Measurements from ENCODE around the gene CSK.

GRCh38 chr15:74800559-74801094 lies 18.7 kb downstream of the CSK start:
- no peak for TF ChIP-seq CTCF (IDR thresholded peaks at IDR 0.05; ENCODE audit: poor library complexity)
- TF ChIP-seq EZH2phosphoT487 (IDR thresholded peaks at IDR 0.05; ENCODE audit: low read depth, severe bottlenecking, unreplicated experiment): no peak
- no peak for TF ChIP-seq EZH2 (IDR thresholded peaks at IDR 0.05; ENCODE audit: borderline replicate concordance)

Measured in hepatocyte (in vitro differentiated cells).